ENCODE results near the gene FRK.
"Not testable (repeated sequence)": the region's sequence is repeated elsewhere in the genome, so short reads cannot be mapped to it uniquely, and the experiment has no call there.

The FRK gene

GRCh38 chr6:115958958-115959357, 101.7 kb downstream of the FRK start:
- Mint-ChIP-seq H3K4me3 (no peak overlapping the region), H3K36me3 (ENCODE audit: low read depth) (peaks cover 4% of the 10 kb centered on the region)
- TF ChIP-seq, protein P1, sequence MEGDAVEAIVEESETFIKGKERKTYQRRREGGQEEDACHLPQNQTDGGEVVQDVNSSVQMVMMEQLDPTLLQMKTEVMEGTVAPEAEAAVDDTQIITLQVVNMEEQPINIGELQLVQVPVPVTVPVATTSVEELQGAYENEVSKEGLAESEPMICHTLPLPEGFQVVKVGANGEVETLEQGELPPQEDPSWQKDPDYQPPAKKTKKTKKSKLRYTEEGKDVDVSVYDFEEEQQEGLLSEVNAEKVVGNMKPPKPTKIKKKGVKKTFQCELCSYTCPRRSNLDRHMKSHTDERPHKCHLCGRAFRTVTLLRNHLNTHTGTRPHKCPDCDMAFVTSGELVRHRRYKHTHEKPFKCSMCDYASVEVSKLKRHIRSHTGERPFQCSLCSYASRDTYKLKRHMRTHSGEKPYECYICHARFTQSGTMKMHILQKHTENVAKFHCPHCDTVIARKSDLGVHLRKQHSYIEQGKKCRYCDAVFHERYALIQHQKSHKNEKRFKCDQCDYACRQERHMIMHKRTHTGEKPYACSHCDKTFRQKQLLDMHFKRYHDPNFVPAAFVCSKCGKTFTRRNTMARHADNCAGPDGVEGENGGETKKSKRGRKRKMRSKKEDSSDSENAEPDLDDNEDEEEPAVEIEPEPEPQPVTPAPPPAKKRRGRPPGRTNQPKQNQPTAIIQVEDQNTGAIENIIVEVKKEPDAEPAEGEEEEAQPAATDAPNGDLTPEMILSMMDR (IDR thresholded peaks at IDR 0.05; ENCODE audit: unreplicated experiment in 3 of 3) = no peak

GRCh38 chr6:115954740-115955139, 106.0 kb downstream of the FRK start:
- Mint-ChIP-seq H3K9me3 (peaks cover 4% of the 10 kb centered on the region), H3K4me3 (no peak overlapping the region), H3K27me3 (ENCODE audit: low read depth) (no peaks in the 10 kb centered on the region), H3K4me1 (no peaks in the 10 kb centered on the region), H3K36me3 (ENCODE audit: low read depth) (peaks cover 4% of the 10 kb centered on the region), H3K27ac (no peak overlapping the region)
- TF ChIP-seq, protein P1 (IDR thresholded peaks at IDR 0.05; ENCODE audit: unreplicated experiment in 3 of 3) = no peak

More at GRCh38 chr6:115958958-115959357, 101.7 kb downstream of the FRK start:
- Mint-ChIP-seq H3K27me3 (ENCODE audit: low read depth) (no peaks in the 10 kb centered on the region), H3K27ac (no peak overlapping the region), H3K4me1 (no peaks in the 10 kb centered on the region), H3K9me3 (no peaks in the 10 kb centered on the region)

DNA sequence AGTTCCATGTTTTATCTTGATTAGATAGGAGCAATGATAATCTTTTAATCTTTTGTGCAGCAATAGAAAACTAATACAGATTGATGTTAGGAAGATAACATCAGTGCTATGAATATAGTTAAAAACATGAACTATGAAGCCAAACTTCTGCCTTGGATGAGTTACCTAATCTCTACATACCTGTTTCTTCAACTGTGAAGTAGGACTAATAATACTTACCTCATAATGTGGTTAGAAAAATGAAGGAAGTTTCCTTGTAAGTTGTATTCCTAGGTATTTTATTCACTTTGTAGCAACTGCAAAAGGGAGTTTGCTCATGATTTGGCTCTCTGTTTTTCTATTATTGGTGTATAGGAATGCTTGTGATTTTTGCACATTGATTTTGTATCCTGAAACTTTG, 111.9 kb downstream of the FRK start:
- H3K27ac Mint-ChIP-seq = no peak overlapping the region
- no peak overlapping the region for H3K4me3 Mint-ChIP-seq
- H3K4me1 Mint-ChIP-seq = no peaks in the 10 kb centered on the region
- H3K36me3 Mint-ChIP-seq (ENCODE audit: low read depth) = peaks cover 3% of the 10 kb centered on the region
- peaks cover 9% of the 10 kb centered on the region for H3K9me3 Mint-ChIP-seq
- TF ChIP-seq, protein P1 (IDR thresholded peaks at IDR 0.05; ENCODE audit: unreplicated experiment in 3 of 3) = no peak
- H3K27me3 Mint-ChIP-seq (ENCODE audit: low read depth) = no peaks in the 10 kb centered on the region

GRCh38 chr6:115947966-115948541, 112.6 kb downstream of the FRK start:
- Mint-ChIP-seq H3K27me3 (ENCODE audit: low read depth) (no peaks in the 10 kb centered on the region), H3K4me1 (no peaks in the 10 kb centered on the region), H3K27ac (no peak overlapping the region), H3K36me3 (ENCODE audit: low read depth) (peaks cover 5% of the 10 kb centered on the region), H3K9me3 (peaks cover 10% of the 10 kb centered on the region), H3K4me3 (no peak overlapping the region)
- TF ChIP-seq, protein P1 (IDR thresholded peaks at IDR 0.05; ENCODE audit: unreplicated experiment in 3 of 3) = no peak

DNA sequence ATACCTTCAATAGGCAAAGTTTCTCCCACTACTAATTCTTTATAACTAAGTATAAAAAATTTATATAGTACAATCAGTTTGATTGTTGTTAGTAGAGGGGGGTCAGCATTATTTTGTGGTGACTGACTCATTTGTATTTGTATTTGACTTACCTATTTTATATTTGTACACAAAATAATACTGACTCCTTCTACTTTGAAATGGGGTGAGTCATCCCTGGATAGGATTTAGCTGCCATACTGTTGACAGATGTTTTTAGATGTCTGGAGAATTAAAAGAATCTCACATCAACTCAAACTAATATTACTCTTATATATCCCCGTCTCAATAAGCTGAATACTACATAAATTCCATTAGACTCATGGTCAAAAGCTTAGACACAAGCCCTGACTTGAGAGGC, 114.9 kb downstream of the FRK start:
- TF ChIP-seq, protein P1 (IDR thresholded peaks at IDR 0.05; ENCODE audit: unreplicated experiment in 3 of 3) = no peak
- peaks cover 13% of the 10 kb centered on the region for H3K9me3 Mint-ChIP-seq

DNA sequence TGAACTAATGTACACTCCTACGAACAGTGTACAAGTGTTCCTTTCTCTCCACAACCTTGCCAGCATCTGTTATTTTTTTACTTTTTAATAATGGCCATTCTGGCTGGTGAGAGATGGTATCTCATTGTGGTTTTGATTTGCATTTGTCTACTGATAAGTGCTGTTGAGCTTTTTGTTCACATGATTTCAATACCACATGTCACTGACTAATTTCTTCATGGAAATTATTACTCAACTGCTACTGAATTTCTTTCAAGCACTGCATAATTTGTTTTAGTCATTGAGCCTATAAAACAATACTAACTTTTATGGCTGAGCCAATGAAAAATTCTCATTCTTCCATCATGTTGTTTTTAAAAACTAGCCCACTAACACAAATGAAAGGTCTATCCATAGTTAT, 115.4 kb downstream of the FRK start:
- no peaks in the 10 kb centered on the region for H3K27me3 Mint-ChIP-seq (ENCODE audit: low read depth)
- no peaks in the 10 kb centered on the region for H3K4me1 Mint-ChIP-seq
- no peak overlapping the region for H3K4me3 Mint-ChIP-seq

More for the DNA sequence above, 114.9 kb downstream of the FRK start:
- Mint-ChIP-seq H3K4me1 (no peaks in the 10 kb centered on the region), H3K27ac (no peak overlapping the region), H3K36me3 (ENCODE audit: low read depth) (peaks cover 13% of the 10 kb centered on the region), H3K27me3 (ENCODE audit: low read depth) (no peaks in the 10 kb centered on the region), H3K4me3 (no peak overlapping the region)

GRCh38 chr6:115944829-115945228, 115.9 kb downstream of the FRK start:
- Mint-ChIP-seq H3K9me3 (peaks cover 14% of the 10 kb centered on the region), H3K36me3 (ENCODE audit: low read depth) (peaks cover 17% of the 10 kb centered on the region)
- H3K4me1 Mint-ChIP-seq; H3K4me3 Mint-ChIP-seq; H3K27ac Mint-ChIP-seq; H3K27me3 Mint-ChIP-seq (ENCODE audit: low read depth): not testable (repeated sequence)

More for the DNA sequence above, 115.4 kb downstream of the FRK start:
- H3K9me3 Mint-ChIP-seq = peaks cover 14% of the 10 kb centered on the region
- H3K36me3 Mint-ChIP-seq (ENCODE audit: low read depth) = peaks cover 13% of the 10 kb centered on the region
- H3K27ac Mint-ChIP-seq = no peak overlapping the region
- TF ChIP-seq, protein P1 (IDR thresholded peaks at IDR 0.05; ENCODE audit: unreplicated experiment in 3 of 3) = no peak

DNA sequence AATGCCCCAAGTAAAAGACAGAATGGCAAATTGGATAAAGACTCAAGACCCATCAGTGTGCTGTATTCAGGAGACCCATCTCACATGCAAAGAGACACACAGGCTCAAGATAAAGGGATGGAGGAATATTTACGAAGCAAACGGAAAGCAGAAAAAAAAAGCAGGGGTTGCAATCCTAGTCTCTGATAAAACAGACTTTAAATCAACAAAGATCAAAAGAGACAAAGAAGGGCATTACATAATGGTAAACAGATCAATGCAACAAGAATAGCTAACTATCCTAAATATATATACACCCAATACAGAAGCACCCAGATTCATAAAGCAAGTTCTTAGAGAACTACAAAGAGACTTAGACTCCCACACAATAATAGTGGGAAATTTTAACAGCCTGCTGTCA, 123.2 kb downstream of the FRK start:
- H3K4me1 Mint-ChIP-seq; H3K27me3 Mint-ChIP-seq (ENCODE audit: low read depth); H3K27ac Mint-ChIP-seq; H3K4me3 Mint-ChIP-seq: not testable (repeated sequence)
- Mint-ChIP-seq H3K9me3 (peaks cover 26% of the 10 kb centered on the region), H3K36me3 (ENCODE audit: low read depth) (peaks cover 22% of the 10 kb centered on the region)
